GM12878 (cell line): ENCODE data around the gene ILKAP. TPM values are rescaled to one million over a fixed set of nuclear protein-coding genes. Genes with fewer than 3 reads are reported as not detected.

ENCODE experiments used
- ATF2 ChIP-seq: IDR thresholded peaks from 2 replicates; pipeline ENCODE4 v1.6.1; 2012; ENCODE audit warnings: low read length, inconsistent platforms
- DPF2 ChIP-seq: fragments of 450-650 bp; IDR thresholded peaks from 2 replicates; pipeline ENCODE4 v1.6.1; 2017; ENCODE audit warnings: mild to moderate bottlenecking
- EP300 ChIP-seq, 2 experiments: fragments of 150-350 bp in 1 of 2; IDR thresholded peaks; 2 replicates each; pipeline ENCODE4 v1.6.1; 2011 to 2012; ENCODE audit warnings: low read depth in 2 of 2, low read length in 2 of 2, borderline replicate concordance in 1 of 2, improper control_type of control experiment in 1 of 2, inconsistent platforms in 1 of 2; ENCODE audit not compliant: control insufficient read depth in 1 of 2
- FOS ChIP-seq: IDR thresholded peaks from 3 replicates; pipeline ENCODE4 v1.6.1; 2011; ENCODE audit warnings: borderline replicate concordance; ENCODE audit not compliant: insufficient read length; ENCODE audit errors: extremely low read depth
- HDGF ChIP-seq: fragments of 450-650 bp; IDR thresholded peaks from 2 replicates; pipeline ENCODE4 v1.6.1; 2016; ENCODE audit warnings: antibody characterized with exemption
- IRF3 ChIP-seq: fragments of 450-650 bp; IDR thresholded peaks from 2 replicates; pipeline ENCODE4 v1.6.1; 2014; ENCODE audit warnings: mild to moderate bottlenecking
- KAT2A ChIP-seq: conservative IDR thresholded peaks from 2 replicates; pipeline ENCODE4 v1.6.1; 2011; ENCODE audit warnings: low read depth, low read length; ENCODE audit not compliant: control insufficient read depth
- MYC ChIP-seq: IDR thresholded peaks from 2 replicates; pipeline ENCODE4 v1.6.1; 2011; ENCODE audit warnings: mild to moderate bottlenecking, low read length, moderate library complexity, inconsistent platforms; ENCODE audit not compliant: insufficient read depth, insufficient replicate concordance, insufficient read length, severe bottlenecking
- NFIC ChIP-seq: IDR thresholded peaks from 2 replicates; pipeline ENCODE4 v1.6.1; 2012; ENCODE audit warnings: low read depth, mild to moderate bottlenecking, inconsistent platforms, low read length, moderate library complexity
- NFYA ChIP-seq: IDR thresholded peaks from 2 replicates; pipeline ENCODE4 v1.6.1; 2011; ENCODE audit warnings: low read depth, mild to moderate bottlenecking, low read length, improper control_type of control experiment, borderline replicate concordance
- PAX5 ChIP-seq: IDR thresholded peaks from 2 replicates; pipeline ENCODE4 v1.6.1; 2011; ENCODE audit warnings: low read depth, low read length, borderline replicate concordance
- PKNOX1 ChIP-seq: fragments of 450-650 bp; IDR thresholded peaks from 2 replicates; pipeline ENCODE4 v1.6.1; 2016; ENCODE audit warnings: mild to moderate bottlenecking
- RCOR1 ChIP-seq: conservative IDR thresholded peaks from 2 replicates; pipeline ENCODE4 v1.6.1; 2012; ENCODE audit warnings: low read depth, low read length, improper control_type of control experiment
- REST ChIP-seq: IDR thresholded peaks from 2 replicates; pipeline ENCODE4 v1.6.1; 2012; ENCODE audit warnings: mild to moderate bottlenecking, low read depth, low read length
- RFX5 ChIP-seq: IDR thresholded peaks from 2 replicates; pipeline ENCODE4 v1.6.1; 2011; ENCODE audit warnings: low read depth, low read length, improper control_type of control experiment
- SIX5 ChIP-seq: IDR thresholded peaks from 2 replicates; pipeline ENCODE4 v1.6.1; 2011; ENCODE audit warnings: mild to moderate bottlenecking, low read depth, low read length, moderate library complexity; ENCODE audit not compliant: severe bottlenecking
- TARDBP ChIP-seq: IDR thresholded peaks from 2 replicates; pipeline ENCODE4 v1.6.1; 2016; ENCODE audit warnings: borderline replicate concordance
- YBX1 ChIP-seq: fragments of 450-650 bp; IDR thresholded peaks from 2 replicates; pipeline ENCODE4 v1.6.1; 2016; ENCODE audit warnings: antibody characterized with exemption
- ZBTB11 ChIP-seq: fragments of 450-650 bp; formaldehyde crosslinking; IDR thresholded peaks from 2 replicates; pipeline ENCODE4 v1.5.0; 2022; ENCODE audit warnings: mild to moderate bottlenecking, missing genetic modification characterization
- polyA plus RNA-seq, 11 experiments: library from polyadenylated mRNA; depleted of rRNA in 4 of 11; unstranded in 6 of 11; stranded (reverse) in 5 of 11; fragments of >200 nt; fragmentation: Nextera tagmentation in 4 of 11; fragmentation: Illumina TruSeq in 1 of 11; extraction: Ambion mirVana in 4 of 11; extraction: Trizol in 1 of 11; gene quantifications; 1 replicate in 1 of 11; 2 replicates in 10 of 11; pipeline versions ENCODE4 v1.2.1 to v1.2.3, GENCODE V29; 2011 to 2016; ENCODE audit warnings: inconsistent platforms in 2 of 11, missing spikeins in 2 of 11, low read depth in 1 of 11
- total RNA-seq, 4 experiments: library from RNA; depleted of rRNA in 3 of 4; stranded (reverse); fragments of >200 nt in 3 of 4; fragmentation: Illumina TruSeq in 1 of 4; extraction: Trizol in 1 of 4; gene quantifications; 2 replicates each; pipeline versions ENCODE4 v1.2.1 to v1.2.3, GENCODE V29; 2013 to 2021

Gene ILKAP
- total and polyA plus RNA-seq, 10 of the 15 experiments (the other 5 are each of a cell fraction or from before 2014, with no cell fraction given), result 4.2 to 65.3 (median 37.3) TPM

- no peak for TF ChIP-seq PKNOX1
- TF ChIP-seq ATF2, result no peak
- TF ChIP-seq DPF2, result peak; percentile 66
- no peak for TF ChIP-seq NFIC
- no peak for TF ChIP-seq TARDBP
- no peak for TF ChIP-seq KAT2A
- no peak for TF ChIP-seq EP300 (IDR thresholded peaks at IDR 0.05; ENCODE audit: borderline replicate concordance in 1 of 2, control insufficient read depth in 1 of 2, low read depth in 2 of 2, low read length in 2 of 2)
- TF ChIP-seq MYC, result no peak
- no peak for TF ChIP-seq REST
- TF ChIP-seq PAX5, result no peak
- TF ChIP-seq RCOR1, result no peak
- TF ChIP-seq HDGF, result no peak
- no peak for TF ChIP-seq IRF3
- TF ChIP-seq RFX5, result no peak
- no peak for TF ChIP-seq SIX5
- no peak for TF ChIP-seq ZBTB11 (CRISPR knock-in tag)
- TF ChIP-seq FOS, result peak; percentile 10
- TF ChIP-seq NFYA, result no peak
- no peak for TF ChIP-seq YBX1
Observed at GRCh38 chr2:238239863-238240756, 36.6 kb upstream of the ILKAP start, which contains the start of gene HES6 (continued).
